Testis (tissue), 2 donors: ENCODE results near the gene SH3BGRL2.
"Not testable (repeated sequence)": the region's sequence is repeated elsewhere in the genome, so short reads cannot be mapped to it uniquely, and the experiment has no call there.

Source experiments
- POLR2A ChIP-seq: fragments of 450-650 bp; IDR thresholded peaks from one replicate; pipeline ENCODE4 v1.6.1; 2017; ENCODE audit warnings: antibody characterized with exemption, mild to moderate bottlenecking, moderate library complexity
- TF ChIP-seq, protein P1 (sequence below), 3 experiments: fragments of 450-650 bp in 2 of 3; fragments of 200-600 bp in 1 of 3; sonication (generic) in 1 of 3; IDR thresholded peaks; one replicate each; pipeline ENCODE4 v1.5.1; 2016 to 2019; ENCODE audit warnings: antibody characterized with exemption in 3 of 3, mild to moderate bottlenecking in 2 of 3, moderate library complexity in 1 of 3

DNA sequence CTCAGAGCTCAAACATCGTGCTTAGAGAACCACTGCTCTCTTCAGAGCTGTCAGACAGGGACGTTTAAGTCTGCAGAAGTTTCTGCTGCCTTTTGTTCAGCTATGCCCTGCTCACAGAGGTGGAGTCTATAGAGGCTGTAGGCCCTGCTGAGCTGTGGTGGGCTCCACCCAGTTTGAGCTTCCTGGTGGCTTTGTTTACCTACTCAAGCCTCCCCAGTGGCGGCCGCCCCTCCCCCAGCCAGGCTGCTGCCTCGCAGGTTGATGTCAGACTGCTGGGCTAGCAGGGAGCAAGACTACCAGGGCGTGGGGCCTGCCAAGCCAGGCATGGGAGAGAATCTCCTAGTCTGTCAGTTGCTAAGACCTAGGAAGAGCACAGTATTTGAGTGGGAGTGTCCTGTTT is 32.5 kb downstream of the SH3BGRL2 start:
- not testable (repeated sequence) for TF ChIP-seq POLR2A
- TF ChIP-seq, protein P1, sequence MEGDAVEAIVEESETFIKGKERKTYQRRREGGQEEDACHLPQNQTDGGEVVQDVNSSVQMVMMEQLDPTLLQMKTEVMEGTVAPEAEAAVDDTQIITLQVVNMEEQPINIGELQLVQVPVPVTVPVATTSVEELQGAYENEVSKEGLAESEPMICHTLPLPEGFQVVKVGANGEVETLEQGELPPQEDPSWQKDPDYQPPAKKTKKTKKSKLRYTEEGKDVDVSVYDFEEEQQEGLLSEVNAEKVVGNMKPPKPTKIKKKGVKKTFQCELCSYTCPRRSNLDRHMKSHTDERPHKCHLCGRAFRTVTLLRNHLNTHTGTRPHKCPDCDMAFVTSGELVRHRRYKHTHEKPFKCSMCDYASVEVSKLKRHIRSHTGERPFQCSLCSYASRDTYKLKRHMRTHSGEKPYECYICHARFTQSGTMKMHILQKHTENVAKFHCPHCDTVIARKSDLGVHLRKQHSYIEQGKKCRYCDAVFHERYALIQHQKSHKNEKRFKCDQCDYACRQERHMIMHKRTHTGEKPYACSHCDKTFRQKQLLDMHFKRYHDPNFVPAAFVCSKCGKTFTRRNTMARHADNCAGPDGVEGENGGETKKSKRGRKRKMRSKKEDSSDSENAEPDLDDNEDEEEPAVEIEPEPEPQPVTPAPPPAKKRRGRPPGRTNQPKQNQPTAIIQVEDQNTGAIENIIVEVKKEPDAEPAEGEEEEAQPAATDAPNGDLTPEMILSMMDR (IDR thresholded peaks at IDR 0.05): not testable (repeated sequence)
